Measurements from ENCODE around the gene MACROD2. TPM values are rescaled to one million over a fixed set of nuclear protein-coding genes. Genes with fewer than 3 reads are reported as not detected.

MACROD2 gene
- total RNA-seq, 1 donor from 2014 or later, result 2.4 TPM

DNA sequence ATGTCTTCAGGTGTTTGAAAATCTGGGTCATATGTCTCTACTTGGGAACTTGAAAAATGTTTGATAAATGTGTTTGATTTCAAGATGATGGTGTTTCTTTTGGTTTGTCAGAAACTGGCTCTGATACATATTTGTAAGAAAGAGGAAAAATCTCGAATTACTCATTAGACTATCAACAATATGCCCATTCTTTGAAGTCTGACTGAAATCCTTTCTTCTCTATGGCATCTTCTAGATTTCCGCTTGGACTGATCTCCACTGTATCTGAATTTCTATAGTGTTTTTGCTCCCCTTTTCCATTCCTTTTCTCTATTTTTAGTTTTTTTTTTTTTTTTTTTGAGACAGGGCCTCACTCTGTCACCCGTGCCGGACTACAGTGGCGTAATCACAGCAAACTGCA is 1481.5 kb downstream of the MACROD2 start:
- H3K27me3 Mint-ChIP-seq (ENCODE audit: low read depth, unreplicated experiment), result no peaks in the 10 kb centered on the region
- no peak overlapping the region for H3K4me3 Mint-ChIP-seq (ENCODE audit: unreplicated experiment)

DNA sequence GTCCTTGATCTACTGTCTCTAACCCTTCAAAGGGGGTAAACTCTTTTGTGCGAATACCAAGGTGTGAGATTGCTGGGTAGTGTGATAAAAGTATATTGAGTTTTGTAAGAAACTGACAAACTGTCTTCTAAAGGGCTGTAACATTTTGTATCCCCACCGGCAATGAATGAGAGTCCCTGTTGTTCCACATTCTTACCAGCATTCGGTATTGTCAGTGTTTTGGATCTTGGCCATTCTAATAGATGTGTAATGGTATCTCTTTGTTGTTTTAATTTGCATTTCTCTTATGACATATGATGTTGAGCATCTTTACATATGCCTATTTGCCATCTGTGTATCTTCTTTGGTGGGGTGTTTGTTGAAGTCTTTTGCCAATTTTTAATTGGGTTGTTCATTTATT is 1487.2 kb downstream of the MACROD2 start:
- Histone ChIP-seq H3K27ac (ENCODE audit: low read depth, low read length) (no peak overlapping the region), H3K9ac (ENCODE audit: low read length) (no peak overlapping the region), H4K20me1 (ENCODE audit: insufficient read depth, low read length) (no peaks in the 10 kb centered on the region), H3K79me2 (ENCODE audit: insufficient read depth, low read length) (no peaks in the 10 kb centered on the region), H3K27me3 (ENCODE audit: insufficient read depth, low read length) (no peaks in the 10 kb centered on the region), H3K36me3 (ENCODE audit: insufficient read depth, low read length) (no peaks in the 10 kb centered on the region), H3K4me2 (ENCODE audit: low read length) (no peak overlapping the region), H3K4me1 (ENCODE audit: insufficient read depth, low read length) (no peaks in the 10 kb centered on the region), H3K9me3 (ENCODE audit: insufficient read depth, low read depth, low read length) (no peaks in the 10 kb centered on the region), H3K4me3 (ENCODE audit: insufficient read depth, low read depth, low read length) (no peak overlapping the region), H2AFZ (ENCODE audit: low read depth, low read length) (no peak overlapping the region)
- FAIRE-seq (no peak), DNase-seq (ENCODE audit: low read depth) (no peak)
- Mint-ChIP-seq H3K36me3 (ENCODE audit: low read depth, unreplicated experiment) (no peaks in the 10 kb centered on the region), H3K27ac (ENCODE audit: unreplicated experiment) (no peak overlapping the region), H3K4me3 (ENCODE audit: unreplicated experiment) (no peak overlapping the region), H3K9me3 (ENCODE audit: unreplicated experiment) (peaks cover 1% of the 10 kb centered on the region), H3K4me1 (ENCODE audit: low read depth, unreplicated experiment) (peaks cover 20% of the 10 kb centered on the region), H3K27me3 (ENCODE audit: low read depth, unreplicated experiment) (no peaks in the 10 kb centered on the region)
- TF ChIP-seq EZH2 (IDR thresholded peaks at IDR 0.05; ENCODE audit: insufficient read depth, low read length), result no peak

More for the DNA sequence above, 1481.5 kb downstream of the MACROD2 start:
- peaks cover 2% of the 10 kb centered on the region for H3K4me1 Mint-ChIP-seq (ENCODE audit: low read depth, unreplicated experiment)
- no peak overlapping the region for H3K27ac Mint-ChIP-seq (ENCODE audit: unreplicated experiment)
- no peaks in the 10 kb centered on the region for H3K4me1 ChIP-seq (ENCODE audit: insufficient read depth, low read length)
- H3K79me2 ChIP-seq (ENCODE audit: insufficient read depth, low read length), result no peaks in the 10 kb centered on the region
- no peak for DNase-seq (ENCODE audit: low read depth)
- no peak overlapping the region for H3K9ac ChIP-seq (ENCODE audit: low read length)
- H4K20me1 ChIP-seq (ENCODE audit: insufficient read depth, low read length), result no peaks in the 10 kb centered on the region
- no peaks in the 10 kb centered on the region for H3K36me3 ChIP-seq (ENCODE audit: insufficient read depth, low read length)
- H3K9me3 ChIP-seq (ENCODE audit: insufficient read depth, low read depth, low read length), result no peaks in the 10 kb centered on the region
- TF ChIP-seq, protein P1, sequence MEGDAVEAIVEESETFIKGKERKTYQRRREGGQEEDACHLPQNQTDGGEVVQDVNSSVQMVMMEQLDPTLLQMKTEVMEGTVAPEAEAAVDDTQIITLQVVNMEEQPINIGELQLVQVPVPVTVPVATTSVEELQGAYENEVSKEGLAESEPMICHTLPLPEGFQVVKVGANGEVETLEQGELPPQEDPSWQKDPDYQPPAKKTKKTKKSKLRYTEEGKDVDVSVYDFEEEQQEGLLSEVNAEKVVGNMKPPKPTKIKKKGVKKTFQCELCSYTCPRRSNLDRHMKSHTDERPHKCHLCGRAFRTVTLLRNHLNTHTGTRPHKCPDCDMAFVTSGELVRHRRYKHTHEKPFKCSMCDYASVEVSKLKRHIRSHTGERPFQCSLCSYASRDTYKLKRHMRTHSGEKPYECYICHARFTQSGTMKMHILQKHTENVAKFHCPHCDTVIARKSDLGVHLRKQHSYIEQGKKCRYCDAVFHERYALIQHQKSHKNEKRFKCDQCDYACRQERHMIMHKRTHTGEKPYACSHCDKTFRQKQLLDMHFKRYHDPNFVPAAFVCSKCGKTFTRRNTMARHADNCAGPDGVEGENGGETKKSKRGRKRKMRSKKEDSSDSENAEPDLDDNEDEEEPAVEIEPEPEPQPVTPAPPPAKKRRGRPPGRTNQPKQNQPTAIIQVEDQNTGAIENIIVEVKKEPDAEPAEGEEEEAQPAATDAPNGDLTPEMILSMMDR (IDR thresholded peaks at IDR 0.05; ENCODE audit: insufficient read depth, low read depth, low read length), result no peak
- no peak for TF ChIP-seq EZH2 (IDR thresholded peaks at IDR 0.05; ENCODE audit: insufficient read depth, low read length)
- H3K4me2 ChIP-seq (ENCODE audit: low read length), result no peak overlapping the region
- H3K27me3 ChIP-seq (ENCODE audit: insufficient read depth, low read length), result no peaks in the 10 kb centered on the region
- no peak for FAIRE-seq
- H2AFZ ChIP-seq (ENCODE audit: low read depth, low read length), result no peak overlapping the region
- H3K4me3 ChIP-seq (ENCODE audit: insufficient read depth, low read depth, low read length), result no peak overlapping the region
- peaks cover 1% of the 10 kb centered on the region for H3K9me3 Mint-ChIP-seq (ENCODE audit: unreplicated experiment)
- no peaks in the 10 kb centered on the region for H3K36me3 Mint-ChIP-seq (ENCODE audit: low read depth, unreplicated experiment)
- H3K27ac ChIP-seq (ENCODE audit: low read depth, low read length), result no peak overlapping the region

DNA sequence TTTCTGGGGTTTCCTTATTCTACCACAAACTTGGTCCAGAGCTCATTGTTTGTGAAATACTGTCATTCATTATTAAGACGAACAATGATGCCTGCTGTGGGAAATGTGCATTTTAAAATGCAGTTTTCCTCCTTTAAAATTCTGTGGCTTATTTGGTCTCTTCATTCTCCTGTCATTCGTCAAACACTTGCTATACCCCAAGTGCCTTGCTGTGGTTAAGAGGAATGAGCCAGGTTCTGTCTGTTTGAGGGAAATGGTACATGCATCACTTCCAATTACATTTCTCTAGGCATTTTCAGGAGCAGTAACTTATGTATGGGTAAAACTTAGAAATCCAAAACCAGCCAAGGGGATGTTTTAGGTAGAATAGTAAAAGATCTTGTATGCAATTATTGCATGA is 1490.2 kb downstream of the MACROD2 start:
- no peaks in the 10 kb centered on the region for H3K79me2 ChIP-seq (ENCODE audit: insufficient read depth, low read length)
- H3K27me3 ChIP-seq (ENCODE audit: insufficient read depth, low read length), result no peaks in the 10 kb centered on the region
- H4K20me1 ChIP-seq (ENCODE audit: insufficient read depth, low read length), result no peaks in the 10 kb centered on the region
- TF ChIP-seq EZH2 (IDR thresholded peaks at IDR 0.05; ENCODE audit: insufficient read depth, low read length), result no peak
- no peak for DNase-seq (ENCODE audit: low read depth)
- Mint-ChIP-seq H3K36me3 (ENCODE audit: low read depth, unreplicated experiment) (no peaks in the 10 kb centered on the region), H3K27ac (ENCODE audit: unreplicated experiment) (no peak overlapping the region), H3K4me3 (ENCODE audit: unreplicated experiment) (no peak overlapping the region), H3K4me1 (ENCODE audit: low read depth, unreplicated experiment) (peaks cover 23% of the 10 kb centered on the region), H3K27me3 (ENCODE audit: low read depth, unreplicated experiment) (no peaks in the 10 kb centered on the region), H3K9me3 (ENCODE audit: unreplicated experiment) (peaks cover 1% of the 10 kb centered on the region)
- H3K4me3 ChIP-seq (ENCODE audit: insufficient read depth, low read depth, low read length), result no peak overlapping the region
- peak; percentile 13 for FAIRE-seq
- no peak overlapping the region for H3K9ac ChIP-seq (ENCODE audit: low read length)
- H3K36me3 ChIP-seq (ENCODE audit: insufficient read depth, low read length), result no peaks in the 10 kb centered on the region
- H3K4me2 ChIP-seq (ENCODE audit: low read length), result no peak overlapping the region
- no peaks in the 10 kb centered on the region for H3K4me1 ChIP-seq (ENCODE audit: insufficient read depth, low read length)
- no peaks in the 10 kb centered on the region for H3K9me3 ChIP-seq (ENCODE audit: insufficient read depth, low read depth, low read length)
- H2AFZ ChIP-seq (ENCODE audit: low read depth, low read length), result no peak overlapping the region
- no peak overlapping the region for H3K27ac ChIP-seq (ENCODE audit: low read depth, low read length)
